ENCODE results near the gene NTRK2.

DNA sequence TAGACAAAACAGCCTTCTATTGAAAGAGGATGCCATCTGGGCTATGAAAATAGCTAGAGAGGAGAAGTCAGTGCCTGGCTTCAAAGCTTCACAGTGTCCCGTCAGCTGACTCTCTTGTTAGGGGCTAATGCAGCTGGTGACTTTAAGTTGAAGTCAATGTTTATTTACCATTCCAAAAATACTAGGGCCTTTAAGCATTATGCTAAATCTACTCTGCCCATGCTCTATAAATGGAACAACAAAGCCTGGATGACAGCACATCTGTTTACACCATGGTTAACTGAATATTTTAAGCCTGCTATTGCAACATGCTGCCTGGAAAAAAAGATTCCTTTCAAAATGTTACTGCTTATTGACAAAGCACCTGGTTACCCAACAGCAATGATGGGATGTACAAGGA is 309.1 kb downstream of the NTRK2 start:
- TF ChIP-seq CTCF (conservative IDR thresholded peaks at IDR 0.05; ENCODE audit: low read length) (no peak), EZH2phosphoT487 (IDR thresholded peaks at IDR 0.05; ENCODE audit: borderline replicate concordance, low read depth, low read length) (no peak)

Measured in OCI-LY7 (cell line).